HepG2 (cell line): ENCODE data around the gene VAPB.

ENCODE experiments used
- BRCA1 ChIP-seq: sonication (generic); formaldehyde crosslinking; IDR thresholded peaks from 2 replicates; pipeline ENCODE4 v1.4.0; 2020; ENCODE audit warnings: missing genetic modification reagents
- ZNF331 ChIP-seq: sonication (generic); formaldehyde crosslinking; IDR thresholded peaks from 2 replicates; pipeline ENCODE4 v1.4.0; 2020; ENCODE audit warnings: missing genetic modification reagents
- TF ChIP-seq, protein P1 (sequence below): sonication (generic); formaldehyde crosslinking; IDR thresholded peaks from 2 replicates; pipeline ENCODE4 v1.4.0; 2020; ENCODE audit warnings: mild to moderate bottlenecking, missing genetic modification reagents
- TF ChIP-seq, protein P2 (sequence below): sonication (generic); formaldehyde crosslinking; IDR thresholded peaks from 2 replicates; pipeline ENCODE4 v1.5.0; 2020; ENCODE audit warnings: mild to moderate bottlenecking, missing genetic modification reagents, moderate library complexity

DNA sequence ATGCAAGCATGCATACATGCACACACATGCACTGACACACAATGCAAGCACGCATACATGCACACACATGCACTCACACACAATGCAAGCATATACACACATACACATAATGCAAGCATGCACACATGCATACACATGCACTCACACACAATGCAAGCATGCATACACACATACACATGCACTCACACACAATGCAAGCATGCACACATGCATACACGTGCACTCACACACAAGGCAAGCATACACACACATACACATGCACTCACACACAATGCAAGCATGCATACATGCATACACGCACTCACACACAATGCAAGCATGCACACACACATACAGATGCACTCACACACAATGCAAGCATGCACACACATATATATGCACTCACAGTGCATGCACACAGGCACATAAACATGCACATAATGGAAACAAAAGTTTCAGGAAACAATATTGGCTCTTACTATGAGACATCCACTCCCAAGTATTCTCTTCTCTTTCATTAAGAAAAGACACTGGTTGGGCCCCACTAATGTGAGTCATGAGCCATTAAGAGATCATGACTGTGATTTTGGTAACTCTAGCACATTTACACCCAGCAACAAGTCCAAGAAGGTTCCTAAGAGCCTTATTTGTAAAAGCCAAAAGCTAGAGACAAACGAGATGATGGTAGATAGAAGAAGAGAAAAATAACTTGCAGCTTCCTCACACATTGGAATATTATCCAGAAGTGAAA is 103.9 kb downstream of the VAPB start:
- no peak for TF ChIP-seq ZNF331 (CRISPR knock-in tag)
- TF ChIP-seq, protein P1, sequence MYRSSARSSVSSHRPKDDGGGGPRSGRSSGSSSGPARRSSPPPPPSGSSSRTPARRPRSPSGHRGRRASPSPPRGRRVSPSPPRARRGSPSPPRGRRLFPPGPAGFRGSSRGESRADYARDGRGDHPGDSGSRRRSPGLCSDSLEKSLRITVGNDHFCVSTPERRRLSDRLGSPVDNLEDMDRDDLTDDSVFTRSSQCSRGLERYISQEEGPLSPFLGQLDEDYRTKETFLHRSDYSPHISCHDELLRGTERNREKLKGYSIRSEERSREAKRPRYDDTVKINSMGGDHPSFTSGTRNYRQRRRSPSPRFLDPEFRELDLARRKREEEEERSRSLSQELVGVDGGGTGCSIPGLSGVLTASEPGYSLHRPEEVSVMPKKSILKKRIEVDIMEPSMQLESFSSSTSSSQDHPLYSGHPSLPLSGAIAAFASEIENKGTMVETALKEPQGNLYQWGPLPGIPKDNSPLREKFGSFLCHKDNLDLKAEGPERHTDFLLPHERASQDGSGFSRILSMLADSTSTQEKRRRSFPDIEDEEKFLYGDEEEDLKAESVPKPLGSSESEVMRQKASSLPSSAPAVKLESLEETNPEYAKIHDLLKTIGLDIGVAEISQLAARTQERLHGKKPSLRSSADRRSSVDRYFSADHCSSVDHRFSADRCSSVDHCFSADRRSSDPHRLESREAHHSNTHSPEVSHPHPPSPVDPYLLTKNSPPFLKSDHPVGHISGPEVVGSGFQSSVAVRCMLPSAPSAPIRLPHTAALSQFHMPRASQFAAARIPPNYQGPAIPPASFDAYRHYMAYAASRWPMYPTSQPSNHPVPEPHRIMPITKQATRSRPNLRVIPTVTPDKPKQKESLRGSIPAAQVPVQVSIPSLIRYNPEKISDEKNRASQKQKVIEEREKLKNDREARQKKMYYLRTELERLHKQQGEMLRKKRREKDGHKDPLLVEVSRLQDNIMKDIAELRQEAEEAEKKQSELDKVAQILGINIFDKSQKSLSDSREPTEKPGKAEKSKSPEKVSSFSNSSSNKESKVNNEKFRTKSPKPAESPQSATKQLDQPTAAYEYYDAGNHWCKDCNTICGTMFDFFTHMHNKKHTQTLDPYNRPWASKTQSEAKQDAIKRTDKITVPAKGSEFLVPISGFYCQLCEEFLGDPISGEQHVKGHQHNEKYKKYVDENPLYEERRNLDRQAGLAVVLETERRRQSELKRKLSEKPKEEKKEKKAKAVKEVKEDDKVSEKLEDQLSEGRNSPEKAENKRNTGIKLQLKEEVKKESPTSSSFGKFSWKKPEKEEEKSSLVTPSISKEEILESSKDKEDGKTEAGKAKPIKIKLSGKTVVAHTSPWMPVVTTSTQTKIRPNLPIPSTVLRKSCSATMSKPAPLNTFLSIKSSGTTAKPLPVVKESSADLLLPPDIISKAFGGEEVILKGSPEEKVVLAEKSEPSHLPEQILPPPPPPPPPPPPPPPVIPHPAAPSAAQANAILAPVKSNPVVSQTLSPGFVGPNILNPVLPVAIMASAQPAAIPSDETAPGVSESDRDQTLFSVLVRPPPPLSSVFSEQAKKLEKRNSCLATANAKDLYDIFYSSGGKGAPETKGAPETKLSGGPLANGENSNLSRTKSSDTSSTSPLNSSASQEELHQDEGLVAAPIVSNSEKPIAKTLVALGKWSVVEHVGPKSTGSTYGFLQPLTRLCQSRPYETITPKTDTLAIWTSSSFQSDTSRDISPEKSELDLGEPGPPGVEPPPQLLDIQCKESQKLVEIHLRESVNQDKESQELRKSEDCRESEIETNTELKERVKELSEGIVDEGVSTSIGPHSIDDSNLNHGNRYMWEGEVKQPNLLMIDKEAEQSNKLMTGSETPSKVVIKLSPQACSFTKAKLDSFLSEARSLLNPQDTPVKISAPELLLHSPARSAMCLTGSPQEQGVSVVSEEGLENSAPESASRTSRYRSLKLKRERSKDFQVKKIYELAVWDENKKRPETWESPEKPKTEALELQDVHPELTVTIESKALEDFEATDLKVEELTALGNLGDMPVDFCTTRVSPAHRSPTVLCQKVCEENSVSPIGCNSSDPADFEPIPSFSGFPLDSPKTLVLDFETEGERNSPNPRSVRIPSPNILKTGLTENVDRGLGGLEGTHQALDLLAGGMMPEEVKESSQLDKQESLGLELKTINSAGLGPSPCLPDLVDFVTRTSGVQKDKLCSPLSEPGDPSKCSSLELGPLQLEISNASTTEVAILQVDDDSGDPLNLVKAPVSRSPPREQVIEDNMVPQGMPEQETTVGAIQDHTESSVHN (CRISPR knock-in tag) = no peak
- TF ChIP-seq BRCA1 (CRISPR knock-in tag) = no peak
- TF ChIP-seq, protein P2, sequence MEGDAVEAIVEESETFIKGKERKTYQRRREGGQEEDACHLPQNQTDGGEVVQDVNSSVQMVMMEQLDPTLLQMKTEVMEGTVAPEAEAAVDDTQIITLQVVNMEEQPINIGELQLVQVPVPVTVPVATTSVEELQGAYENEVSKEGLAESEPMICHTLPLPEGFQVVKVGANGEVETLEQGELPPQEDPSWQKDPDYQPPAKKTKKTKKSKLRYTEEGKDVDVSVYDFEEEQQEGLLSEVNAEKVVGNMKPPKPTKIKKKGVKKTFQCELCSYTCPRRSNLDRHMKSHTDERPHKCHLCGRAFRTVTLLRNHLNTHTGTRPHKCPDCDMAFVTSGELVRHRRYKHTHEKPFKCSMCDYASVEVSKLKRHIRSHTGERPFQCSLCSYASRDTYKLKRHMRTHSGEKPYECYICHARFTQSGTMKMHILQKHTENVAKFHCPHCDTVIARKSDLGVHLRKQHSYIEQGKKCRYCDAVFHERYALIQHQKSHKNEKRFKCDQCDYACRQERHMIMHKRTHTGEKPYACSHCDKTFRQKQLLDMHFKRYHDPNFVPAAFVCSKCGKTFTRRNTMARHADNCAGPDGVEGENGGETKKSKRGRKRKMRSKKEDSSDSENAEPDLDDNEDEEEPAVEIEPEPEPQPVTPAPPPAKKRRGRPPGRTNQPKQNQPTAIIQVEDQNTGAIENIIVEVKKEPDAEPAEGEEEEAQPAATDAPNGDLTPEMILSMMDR = no peak
